Measurements from ENCODE around the gene GRM7.

GRM7 gene

DNA sequence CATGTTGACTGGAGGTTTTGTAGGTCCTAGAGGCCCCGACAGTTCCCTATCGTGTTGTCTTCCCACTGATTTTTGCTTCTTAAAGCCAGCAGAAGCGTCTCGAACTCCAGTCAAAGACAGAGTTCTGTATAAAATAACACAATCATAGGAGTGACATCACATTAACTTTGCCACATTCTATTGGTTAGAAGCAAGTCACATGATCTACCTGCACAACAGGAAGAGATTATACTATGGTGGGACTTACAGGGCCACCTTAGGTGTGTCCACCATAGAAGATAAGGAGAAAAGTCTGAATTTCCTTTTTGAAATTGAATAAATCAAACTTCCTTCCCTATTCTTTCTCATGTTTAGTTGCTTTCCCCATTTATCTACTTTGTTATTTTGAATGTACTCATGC is 365.5 kb downstream of the GRM7 start:
- no peak for DNase-seq (ENCODE audit: low read depth in 1 of 2, low spot score in 1 of 2)

DNA sequence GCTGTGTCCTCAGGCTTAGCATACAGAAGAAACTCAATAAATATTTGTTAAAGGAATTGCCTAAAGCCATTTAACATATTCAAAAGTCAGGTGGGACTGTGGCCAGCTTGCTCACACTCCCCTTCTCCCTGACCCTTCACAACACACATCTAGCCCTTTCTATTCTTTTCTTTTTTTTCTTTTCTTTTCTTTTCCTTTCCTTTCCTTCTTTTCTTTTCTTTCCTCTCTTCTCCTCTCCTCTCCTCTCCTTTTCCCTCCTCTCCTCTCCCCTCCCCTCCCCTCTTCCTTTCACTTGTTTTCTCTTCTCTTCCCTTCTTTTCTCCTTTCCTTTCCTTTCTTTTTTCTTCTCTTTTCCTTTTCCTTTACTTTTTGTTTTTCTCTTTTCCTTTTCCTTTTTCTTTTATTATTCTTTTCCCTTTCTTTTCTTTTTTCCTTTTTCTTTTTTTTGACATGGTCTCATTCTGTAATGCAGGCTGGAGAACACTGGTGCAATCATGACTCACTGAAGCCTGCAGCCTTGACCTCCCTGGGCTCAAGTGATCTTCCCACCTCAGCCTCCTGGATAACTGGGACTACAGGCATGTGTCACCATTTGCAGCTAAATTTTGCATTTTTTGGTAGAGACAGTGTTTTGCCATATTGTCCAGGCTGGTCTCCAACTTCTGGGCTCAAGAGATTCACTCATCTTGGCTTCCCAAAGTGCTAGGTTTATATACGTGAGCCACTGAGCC is 377.8 kb downstream of the GRM7 start:
- no peak for DNase-seq (ENCODE audit: low read depth in 1 of 2, low spot score in 1 of 2)

- no peak for DNase-seq (ENCODE audit: low read depth in 1 of 2, low spot score in 1 of 2)
Measured at GRCh38 chr3:7241584-7242302, 380.8 kb downstream of the GRM7 start.

- no peak for DNase-seq (ENCODE audit: low read depth in 1 of 2, low spot score in 1 of 2)
Measured at GRCh38 chr3:7242303-7242635, 381.4 kb downstream of the GRM7 start.

DNA sequence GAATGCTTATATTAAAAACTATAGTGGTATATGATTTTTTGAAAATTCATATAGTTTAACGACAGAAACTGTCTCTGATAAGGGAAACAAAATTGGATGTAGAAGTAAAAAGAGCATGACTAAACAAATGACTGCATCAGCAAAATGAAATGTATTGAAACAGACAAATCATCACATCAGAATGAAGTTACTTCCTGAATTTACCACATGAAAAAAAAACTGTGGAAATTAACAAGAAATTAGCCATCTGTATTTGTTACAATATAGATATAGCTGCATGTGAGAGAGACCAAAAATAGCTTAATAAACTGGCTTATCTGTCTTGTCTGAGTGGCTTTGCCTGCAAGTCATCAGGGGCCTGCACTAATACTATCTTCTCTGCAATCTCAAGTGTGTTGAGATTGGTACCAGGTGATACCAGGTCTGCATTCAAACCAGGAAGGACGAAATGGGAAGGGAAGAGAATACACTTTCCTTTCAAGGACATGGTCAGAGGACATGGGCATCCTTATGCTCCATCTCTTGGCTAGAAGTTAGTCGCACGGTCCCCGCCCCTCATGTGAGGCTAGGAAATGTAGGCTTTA is 388.7 kb downstream of the GRM7 start:
- no peak for DNase-seq (ENCODE audit: low read depth in 1 of 2, low spot score in 1 of 2)

- DNase-seq (ENCODE audit: low read depth in 1 of 2, low spot score in 1 of 2) = no peak
Measured at GRCh38 chr3:7254251-7254650, 393.3 kb downstream of the GRM7 start.

DNA sequence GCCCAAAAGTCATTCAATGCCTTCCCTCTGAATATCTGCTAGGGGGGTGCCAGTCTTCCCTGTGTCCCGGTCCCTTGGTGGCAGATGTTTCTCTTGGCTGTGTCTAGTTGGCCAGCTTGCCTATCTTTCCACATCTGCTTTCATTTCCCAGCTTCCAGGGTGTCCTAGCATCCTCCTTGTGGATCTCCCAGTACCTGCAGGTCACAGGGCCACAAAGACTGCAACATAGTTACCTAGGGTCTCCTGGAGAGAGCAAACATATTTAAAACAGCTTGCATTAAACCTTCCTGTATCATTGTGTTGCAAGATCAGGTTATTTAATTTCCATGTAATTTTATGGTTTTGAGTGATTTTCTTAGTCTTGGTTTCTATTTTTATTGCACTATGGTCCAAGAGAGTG is 400.1 kb downstream of the GRM7 start:
- DNase-seq (ENCODE audit: low read depth in 1 of 2, low spot score in 1 of 2) = no peak

DNA sequence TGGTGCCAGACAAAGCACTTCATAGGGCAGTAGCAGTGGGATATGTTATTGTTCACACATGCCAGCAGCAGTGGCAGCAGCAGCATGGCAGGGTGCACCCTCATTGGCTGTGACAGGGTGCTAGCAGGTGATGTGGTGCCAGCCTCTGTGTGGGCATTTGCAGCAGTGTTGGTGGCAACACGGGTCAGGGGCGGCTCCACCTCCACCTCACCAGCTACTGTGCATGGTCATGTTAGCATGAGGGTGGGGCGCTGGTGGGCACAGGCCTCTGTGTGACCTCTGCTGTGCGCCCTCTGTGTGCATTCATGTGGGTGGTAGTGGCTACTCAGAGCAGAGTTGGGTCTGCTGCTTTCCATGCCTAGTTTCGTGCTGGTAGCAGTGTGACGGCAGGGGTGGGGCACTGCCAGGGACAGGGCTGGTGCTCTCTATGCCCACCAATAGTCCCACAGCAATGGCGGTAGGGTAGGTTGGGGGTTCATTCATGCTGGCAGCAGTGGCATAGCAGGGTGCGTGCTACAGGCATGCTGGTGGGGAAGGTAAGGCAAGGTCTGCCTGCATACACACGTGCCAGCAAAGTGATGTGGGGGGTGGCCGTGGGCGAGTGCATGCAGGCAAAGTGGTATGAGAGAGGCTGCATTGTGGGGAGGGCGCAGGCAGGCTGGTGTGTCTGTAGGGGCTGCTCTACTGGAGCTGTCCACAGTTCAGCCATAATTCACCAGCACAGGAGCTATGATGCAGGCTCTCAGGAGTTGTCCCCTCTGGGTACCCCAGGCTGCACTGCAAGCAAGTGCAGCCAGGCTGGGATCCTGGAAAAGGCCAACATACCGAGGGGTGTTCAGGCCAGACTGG is 402.7 kb downstream of the GRM7 start:
- DNase-seq (ENCODE audit: low read depth in 1 of 2, low spot score in 1 of 2) = no peak

- DNase-seq (ENCODE audit: low read depth in 1 of 2, low spot score in 1 of 2) = no peak
Measured at GRCh38 chr3:7264196-7264526, 403.2 kb downstream of the GRM7 start.

DNA sequence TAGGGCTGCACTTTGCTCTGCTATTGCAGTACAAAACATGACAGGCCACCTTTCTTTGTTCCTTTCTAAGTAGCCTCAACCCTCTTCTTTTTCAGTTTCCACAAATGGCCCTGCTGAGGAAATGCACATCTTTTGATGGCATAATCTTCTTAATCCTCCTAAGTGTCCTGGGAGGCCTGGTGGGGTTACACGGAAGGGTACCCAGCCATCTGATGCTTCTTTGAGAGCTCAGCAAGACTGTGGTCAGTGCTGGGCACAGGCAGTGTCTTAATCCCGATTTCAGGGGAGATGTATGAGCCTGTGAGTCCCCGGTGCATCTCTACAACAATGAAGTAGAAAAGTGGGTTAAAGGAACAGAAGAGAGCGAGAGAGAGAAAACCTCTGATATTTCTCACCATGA is 404.8 kb downstream of the GRM7 start:
- no peak for DNase-seq (ENCODE audit: low read depth in 1 of 2, low spot score in 1 of 2)

GRCh38 chr3:7266551-7266950 is 405.6 kb downstream of the GRM7 start:
- DNase-seq (ENCODE audit: low read depth in 1 of 2, low spot score in 1 of 2) = no peak

- no peak for DNase-seq (ENCODE audit: low read depth in 1 of 2, low spot score in 1 of 2)
Measured at GRCh38 chr3:7270731-7271130, 409.8 kb downstream of the GRM7 start.

DNA sequence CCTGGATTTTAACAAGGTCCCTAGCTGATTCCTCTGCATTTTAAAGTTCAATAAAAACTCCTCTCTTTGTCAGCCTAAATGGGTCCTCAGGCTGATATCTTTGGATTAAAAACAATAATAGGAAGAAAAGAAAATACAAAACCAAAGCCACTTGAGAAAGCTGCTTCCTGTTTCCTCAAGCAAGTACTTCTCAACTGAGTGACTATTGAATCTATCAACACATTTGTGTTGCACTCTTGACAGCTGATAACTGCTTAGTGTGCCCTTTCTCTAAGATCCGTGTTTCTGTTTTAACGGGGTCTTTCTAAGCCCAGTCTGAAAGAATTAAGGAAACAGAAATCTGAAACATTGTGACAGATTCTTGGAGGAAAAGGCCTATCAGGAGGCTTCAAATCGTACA is 410.7 kb downstream of the GRM7 start:
- no peak for DNase-seq (ENCODE audit: low read depth in 1 of 2, low spot score in 1 of 2)

DNA sequence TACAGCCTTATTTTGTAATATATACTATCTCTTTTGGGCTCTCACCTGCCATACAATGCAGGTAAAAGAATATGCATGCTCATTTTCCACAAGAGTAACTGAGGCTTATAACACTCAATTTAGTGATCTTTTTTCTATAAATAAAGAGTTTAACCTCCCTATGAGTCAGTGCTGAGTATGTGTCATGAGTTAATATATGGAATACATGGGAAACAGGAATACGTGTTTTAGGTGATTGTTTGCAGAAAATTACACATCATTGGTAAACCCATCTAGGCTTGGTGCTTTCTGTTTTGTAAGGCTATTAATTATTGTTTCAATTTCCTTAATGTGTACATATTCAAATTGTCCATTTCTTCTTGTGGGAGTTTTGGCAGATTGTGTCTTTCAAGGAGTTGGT is 411.3 kb downstream of the GRM7 start:
- DNase-seq (ENCODE audit: low read depth in 1 of 2, low spot score in 1 of 2) = no peak

DNA sequence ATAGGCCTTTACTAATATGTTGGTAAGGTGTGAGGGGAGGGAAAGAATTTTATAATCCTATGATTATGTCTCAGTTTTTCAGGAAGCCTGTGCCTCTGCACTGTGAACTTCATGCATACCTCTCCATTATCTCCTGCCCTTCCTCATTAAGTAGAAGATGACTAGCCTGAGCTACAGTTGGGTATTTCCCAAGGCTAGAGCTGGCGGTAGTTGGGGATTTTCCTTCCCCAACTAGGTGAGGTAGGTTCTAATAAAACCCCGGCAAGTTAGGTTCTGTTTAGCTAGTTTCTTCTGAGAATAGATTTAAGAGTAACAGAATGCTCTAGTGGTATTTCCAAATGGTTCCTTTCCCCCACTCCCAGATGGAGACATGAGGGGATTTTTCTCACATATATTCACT is 414.5 kb downstream of the GRM7 start:
- DNase-seq (ENCODE audit: low read depth in 1 of 2, low spot score in 1 of 2) = no peak

- no peak for DNase-seq (ENCODE audit: low read depth in 1 of 2, low spot score in 1 of 2)
Measured at GRCh38 chr3:7280318-7280717, 419.4 kb downstream of the GRM7 start.

DNA sequence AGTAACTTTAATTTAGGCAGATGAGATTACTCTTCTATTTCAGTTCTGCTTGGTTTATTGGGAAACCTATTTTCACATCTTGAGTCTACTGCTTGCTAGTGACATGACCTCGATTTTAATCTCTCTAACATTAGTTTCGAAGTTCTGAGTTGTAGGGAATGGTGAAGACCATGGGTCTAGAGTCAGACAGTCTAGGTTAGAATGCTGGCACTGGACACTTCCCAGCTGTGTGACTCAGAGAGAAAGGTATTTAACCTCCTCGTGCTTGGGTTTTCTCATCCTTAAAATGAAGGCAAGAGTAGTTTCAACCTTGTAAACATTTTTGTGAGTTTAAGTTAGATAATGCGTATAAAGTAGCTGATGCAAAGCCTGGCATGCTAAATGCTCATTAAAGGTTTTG is 422.1 kb downstream of the GRM7 start:
- no peak for DNase-seq (ENCODE audit: low read depth in 1 of 2, low spot score in 1 of 2)

- DNase-seq (ENCODE audit: low read depth in 1 of 2, low spot score in 1 of 2) = no peak
Measured at GRCh38 chr3:7285505-7285904, 424.6 kb downstream of the GRM7 start.

- no peak for DNase-seq (ENCODE audit: low read depth in 1 of 2, low spot score in 1 of 2)
Measured at GRCh38 chr3:7288133-7288532, 427.2 kb downstream of the GRM7 start.

- DNase-seq (ENCODE audit: low read depth in 1 of 2, low spot score in 1 of 2) = no peak
Measured at GRCh38 chr3:7289121-7289520, 428.2 kb downstream of the GRM7 start.

DNA sequence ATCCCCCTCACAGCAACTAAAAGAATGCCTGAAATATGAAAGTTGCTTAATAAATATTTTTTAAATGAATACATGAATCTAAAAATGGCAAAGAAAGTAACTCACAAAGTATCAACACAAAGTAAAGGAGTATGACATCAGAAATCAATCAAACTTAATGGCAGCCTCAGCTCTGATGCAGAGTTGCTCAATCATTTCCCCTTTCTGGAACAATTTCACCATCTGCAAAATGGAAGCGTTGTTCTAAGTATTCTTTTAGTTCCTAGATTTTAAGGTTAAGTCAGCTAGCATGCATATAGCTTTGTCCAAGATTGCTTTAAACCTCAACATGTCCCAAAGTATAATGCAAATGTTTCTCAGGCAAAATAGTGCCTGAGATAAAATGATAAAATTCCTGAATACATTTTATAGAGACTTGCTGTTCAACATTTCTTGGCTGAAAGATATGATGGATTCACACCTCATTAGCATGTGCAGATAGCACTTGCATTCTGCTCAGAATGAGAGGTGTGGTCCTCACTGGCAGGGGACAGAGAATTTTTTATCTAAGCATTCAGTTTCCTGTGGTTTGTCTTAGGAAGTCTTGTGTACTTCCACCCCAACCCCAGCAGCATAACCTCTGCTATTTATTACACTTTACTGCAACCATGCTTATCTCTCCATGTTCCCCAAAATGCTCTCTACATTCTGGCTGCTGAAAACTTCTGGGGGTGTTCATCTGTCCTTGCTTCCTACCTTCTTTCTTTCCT is 429.3 kb downstream of the GRM7 start:
- DNase-seq (ENCODE audit: low read depth in 1 of 2, low spot score in 1 of 2) = no peak

All from activated T-helper 1 cell treated with anti-CD3 and anti-CD28 coated beads, Interleukin-2, amount 50 U/mL, for 16 hours (primary cell).